Body of pancreas (tissue), 4 donors: ENCODE data around the gene DNAH11.

Source experiments
- POLR2A ChIP-seq, 3 donors: fragments of 450-650 bp; IDR thresholded peaks; one replicate each; pipeline ENCODE4 v1.6.1; 2016; ENCODE audit warnings: antibody characterized with exemption in 3 of 3, mild to moderate bottlenecking in 2 of 3
- TF ChIP-seq, protein P1 (sequence below), 7 experiments: fragments of 450-650 bp in 4 of 7; fragments of 200-600 bp in 3 of 7; sonication (generic) in 3 of 7; IDR thresholded peaks; one replicate each; pipeline ENCODE4 v1.5.1; 2016 to 2019; ENCODE audit warnings: antibody characterized with exemption in 7 of 7

DNA sequence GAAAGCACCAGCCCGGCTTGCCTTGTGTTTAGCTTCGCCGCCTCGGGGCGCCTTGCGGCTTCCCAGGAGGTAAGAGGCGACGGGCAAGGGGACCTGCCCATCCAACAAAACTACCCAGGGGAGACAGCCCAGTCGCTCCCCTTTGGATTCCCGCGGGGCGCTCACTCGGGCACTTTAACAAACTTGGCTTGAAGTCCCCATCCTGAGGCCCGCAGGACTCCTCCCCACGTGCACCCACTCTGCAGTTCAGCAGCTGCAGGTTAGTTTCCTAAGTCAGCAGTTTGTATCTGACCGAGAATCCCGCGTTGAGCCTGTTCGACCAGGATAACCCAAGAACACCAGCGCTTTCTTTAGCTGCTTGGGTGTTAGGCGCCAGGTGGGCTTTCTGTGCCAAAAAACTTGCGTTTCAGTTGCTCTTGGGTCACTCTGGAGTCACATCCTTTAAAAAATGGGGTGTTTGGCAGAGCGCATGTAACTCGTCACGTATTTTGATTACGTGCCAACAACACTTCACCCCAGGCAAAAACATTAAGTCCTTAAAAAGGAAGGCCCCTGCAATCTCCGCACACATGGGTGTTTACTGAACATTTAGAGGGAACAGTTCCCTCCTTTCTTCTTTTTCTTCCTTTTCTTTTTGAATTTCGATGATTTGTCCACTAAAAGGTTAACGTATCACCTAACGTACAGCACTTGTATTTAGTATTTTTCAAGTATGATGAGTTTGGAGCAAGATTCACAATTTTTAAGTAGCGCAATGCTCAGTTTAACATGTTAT lies 876 bp downstream of the DNAH11 start:
- TF ChIP-seq, protein P1, sequence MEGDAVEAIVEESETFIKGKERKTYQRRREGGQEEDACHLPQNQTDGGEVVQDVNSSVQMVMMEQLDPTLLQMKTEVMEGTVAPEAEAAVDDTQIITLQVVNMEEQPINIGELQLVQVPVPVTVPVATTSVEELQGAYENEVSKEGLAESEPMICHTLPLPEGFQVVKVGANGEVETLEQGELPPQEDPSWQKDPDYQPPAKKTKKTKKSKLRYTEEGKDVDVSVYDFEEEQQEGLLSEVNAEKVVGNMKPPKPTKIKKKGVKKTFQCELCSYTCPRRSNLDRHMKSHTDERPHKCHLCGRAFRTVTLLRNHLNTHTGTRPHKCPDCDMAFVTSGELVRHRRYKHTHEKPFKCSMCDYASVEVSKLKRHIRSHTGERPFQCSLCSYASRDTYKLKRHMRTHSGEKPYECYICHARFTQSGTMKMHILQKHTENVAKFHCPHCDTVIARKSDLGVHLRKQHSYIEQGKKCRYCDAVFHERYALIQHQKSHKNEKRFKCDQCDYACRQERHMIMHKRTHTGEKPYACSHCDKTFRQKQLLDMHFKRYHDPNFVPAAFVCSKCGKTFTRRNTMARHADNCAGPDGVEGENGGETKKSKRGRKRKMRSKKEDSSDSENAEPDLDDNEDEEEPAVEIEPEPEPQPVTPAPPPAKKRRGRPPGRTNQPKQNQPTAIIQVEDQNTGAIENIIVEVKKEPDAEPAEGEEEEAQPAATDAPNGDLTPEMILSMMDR (IDR thresholded peaks at IDR 0.05) = no peak
- no peak for TF ChIP-seq POLR2A (IDR thresholded peaks at IDR 0.05)
